ENCODE results near the gene TNFRSF6B. TPM values are rescaled to one million over a fixed set of nuclear protein-coding genes. Genes with fewer than 3 reads are reported as not detected.

Gene TNFRSF6B
- total RNA-seq, 2 experiments from 2014 or later: 1.0 to 6.6 TPM

GRCh38 chr20:63745961-63746731, 49.7 kb downstream of the TNFRSF6B start:
- Histone ChIP-seq H3K79me2 (ENCODE audit: insufficient read depth, low read depth, low read length) (no peaks in the 10 kb centered on the region), H3K9me3 (ENCODE audit: low read length) (no peaks in the 10 kb centered on the region), H3K4me2 (ENCODE audit: low read length) (no peak overlapping the region), H3K36me3 (ENCODE audit: insufficient read depth, low read length) (peaks cover 29% of the 10 kb centered on the region), H3K4me1 (ENCODE audit: insufficient read depth, low read length, poor library complexity, severe bottlenecking) (peaks cover 25% of the 10 kb centered on the region), H3K4me3 (ENCODE audit: low read depth, low read length, poor library complexity, severe bottlenecking) (no peak overlapping the region), H3K27ac (ENCODE audit: low read depth, low read length, poor library complexity, severe bottlenecking) (no peak overlapping the region), H3K9me2 (ENCODE audit: insufficient read depth, low read length) (no peaks in the 10 kb centered on the region), H2AFZ (ENCODE audit: low read length) (no peak overlapping the region), H4K20me1 (ENCODE audit: insufficient read depth, low read length) (no peaks in the 10 kb centered on the region)
- BruUV-seq (replicated peaks): no TSS peak
- ChIA-PET POLR2A (no interaction called here), CTCF (ENCODE audit: unreplicated experiment) (no interaction called here)
- intact Hi-C loops (cut with micrococcal nuclease; ENCODE audit: unreplicated experiment): loop anchor here (2.0 kb wide), 1 partner anchor 39 kb away; the partner anchor contains the start of gene ARFRP1
- no peak for DNase-seq (ENCODE audit: low spot score)
- no peak for TF ChIP-seq EZH2phosphoT487 (IDR thresholded peaks at IDR 0.05; ENCODE audit: borderline replicate concordance, low read depth, low read length)
- no peak for TF ChIP-seq CTCF (conservative IDR thresholded peaks at IDR 0.05; ENCODE audit: low read length)

DNA sequence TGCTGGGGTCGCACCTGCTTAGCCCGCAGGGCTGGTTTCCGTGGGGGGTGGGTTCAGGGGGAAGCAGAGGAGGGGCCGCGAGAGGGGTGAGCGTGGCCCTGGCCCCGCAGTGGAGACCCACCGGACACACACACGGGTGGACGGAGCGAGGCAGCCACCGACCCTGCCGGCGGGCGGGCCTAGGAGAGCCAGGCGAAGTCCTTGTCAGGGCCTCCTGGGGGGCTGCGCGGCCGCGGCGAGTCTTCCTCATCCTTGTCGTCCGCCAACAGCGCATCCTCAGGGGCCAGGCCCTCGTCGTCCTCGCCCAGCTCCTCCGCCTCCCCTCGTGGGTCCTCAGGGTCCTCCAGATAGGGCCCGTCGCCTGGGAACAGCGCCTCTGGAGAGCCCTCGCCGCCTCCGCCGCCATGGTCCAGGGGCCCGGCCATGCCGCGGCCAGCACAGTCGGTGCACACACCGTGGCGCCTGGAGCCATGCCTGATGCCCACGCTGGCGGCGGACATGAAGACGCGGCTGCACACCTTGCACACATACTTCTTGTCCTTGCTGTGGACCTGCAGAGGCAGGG, 50.4 kb downstream of the TNFRSF6B start:
- ChIA-PET POLR2A (interaction anchor here (1.0 kb wide), 1 partner anchor 10 kb away, joined by 4 read pairs; the partner anchor contains the start of gene LIME1), CTCF (ENCODE audit: unreplicated experiment) (no interaction called here)
- no peak for TF ChIP-seq CTCF (conservative IDR thresholded peaks at IDR 0.05; ENCODE audit: low read length)
- TF ChIP-seq EZH2phosphoT487 (IDR thresholded peaks at IDR 0.05; ENCODE audit: borderline replicate concordance, low read depth, low read length): no peak
- H3K4me1 ChIP-seq (ENCODE audit: insufficient read depth, low read length, poor library complexity, severe bottlenecking): peaks cover 28% of the 10 kb centered on the region
- peak overlapping the region; percentile 47 for H3K4me2 ChIP-seq (ENCODE audit: low read length)
- no peaks in the 10 kb centered on the region for H3K9me2 ChIP-seq (ENCODE audit: insufficient read depth, low read length)
- DNase-seq (ENCODE audit: low spot score): no peak
- no peak overlapping the region for H3K4me3 ChIP-seq (ENCODE audit: low read depth, low read length, poor library complexity, severe bottlenecking)
- no TSS peak for BruUV-seq (replicated peaks)
- no peak overlapping the region for H2AFZ ChIP-seq (ENCODE audit: low read length)
- H3K27ac ChIP-seq (ENCODE audit: low read depth, low read length, poor library complexity, severe bottlenecking): no peak overlapping the region
- no peaks in the 10 kb centered on the region for H4K20me1 ChIP-seq (ENCODE audit: insufficient read depth, low read length)
- H3K79me2 ChIP-seq (ENCODE audit: insufficient read depth, low read depth, low read length): no peaks in the 10 kb centered on the region
- peaks cover 22% of the 10 kb centered on the region for H3K36me3 ChIP-seq (ENCODE audit: insufficient read depth, low read length)
- H3K9me3 ChIP-seq (ENCODE audit: low read length): no peaks in the 10 kb centered on the region
- intact Hi-C loops (cut with micrococcal nuclease; ENCODE audit: unreplicated experiment): loop anchor here (2.0 kb wide), 1 partner anchor 40 kb away; the partner anchor contains the start of gene ARFRP1

All from OCI-LY7 (cell line).